Kidney (tissue), 14 donors: ENCODE measurements around the gene NR3C2. TPM values are rescaled to one million over a fixed set of nuclear protein-coding genes. Genes with fewer than 3 reads are reported as not detected.

ENCODE experiments used
- DNase-seq, 5 donors: peaks; one replicate each; pipeline ENCODE4 v3.0.0-alpha.2; 2013 to 2020
- FAIRE-seq: peaks from 2 replicates; lab custom pipeline; 2012; peaks lifted over from hg19 to GRCh38; lab: Jason Lieb, UNC
- H3K27ac ChIP-seq, 2 donors: one replicate each; pipeline ENCODE4 v1.7.0; 2013; ENCODE audit warnings: low read depth in 2 of 2, low read length in 2 of 2, inconsistent platforms in 1 of 2
- H3K27me3 ChIP-seq: one replicate; pipeline ENCODE4 v1.7.1; 2013; ENCODE audit warnings: low read length, inconsistent platforms; ENCODE audit not compliant: control insufficient read depth, insufficient read depth
- H3K36me3 ChIP-seq, 3 donors: one replicate each; pipeline versions ENCODE4 v1.7.0 to v1.7.1; 2013; ENCODE audit warnings: low read length in 3 of 3, control low read depth in 1 of 3, inconsistent platforms in 1 of 3; ENCODE audit not compliant: insufficient read depth in 3 of 3, control insufficient read depth in 2 of 3
- H3K4me1 ChIP-seq, 3 donors: one replicate each; pipeline versions ENCODE4 v1.7.0 to v1.7.1; 2013; ENCODE audit warnings: low read length in 3 of 3, inconsistent platforms in 1 of 3, low read depth in 1 of 3; ENCODE audit not compliant: control insufficient read depth in 2 of 3, insufficient read depth in 2 of 3
- H3K4me3 ChIP-seq, 3 donors: one replicate each; pipeline versions ENCODE4 v1.7.0 to v1.8.1; 2013; ENCODE audit warnings: low read length in 3 of 3, control low read depth in 1 of 3, inconsistent platforms in 1 of 3
- H3K9ac ChIP-seq, 3 donors: one replicate each; pipeline versions ENCODE4 v1.7.0 to v1.7.1; 2013; ENCODE audit warnings: low read length in 3 of 3, control low read depth in 1 of 3, inconsistent platforms in 1 of 3
- H3K9me3 ChIP-seq, 3 donors: one replicate each; pipeline versions ENCODE4 v1.7.0 to v1.7.1; 2013; ENCODE audit warnings: low read length in 3 of 3, control low read depth in 1 of 3, inconsistent platforms in 1 of 3; ENCODE audit not compliant: control insufficient read depth in 2 of 3, insufficient read depth in 1 of 3
- CTCF ChIP-seq: IDR thresholded peaks from 3 replicates; pipeline ENCODE4 v1.5.1; 2012; ENCODE audit warnings: mild to moderate bottlenecking, moderate library complexity, borderline replicate concordance; ENCODE audit not compliant: insufficient read depth; ENCODE audit errors: extremely low read depth
- intact Hi-C: fragments of 100-400 bp; cut with DNase I; formaldehyde crosslinking; loops from one replicate; pipeline ENCODE4 v1.11.1; 2022
- polyA plus RNA-seq: library from polyadenylated mRNA; stranded (reverse); fragments of 350-450 nt; fragmentation: Illumina TruSeq; extraction: RNeasy Lipid Tissue Mini Kit (QIAGEN cat#74804); gene quantifications from one replicate; pipeline ENCODE4 v1.2.3, GENCODE V29; 2014; ENCODE audit warnings: low read depth, low replicate concordance; ENCODE audit not compliant: insufficient read depth
- total RNA-seq: library from RNA; stranded (reverse); fragmentation: NEBNext Ultra II Directional; extraction: Animal tissue kit (Norgen Biotek cat#: 25700); gene quantifications from one replicate; pipeline ENCODE4 v1.2.1, GENCODE V29; 2021
- donor health status: control.
- donor health status: control.
- donor health status: control.
- donor health status: control.
- donor health status: control.
- donor health status: DM: yes; HTN: yes; CAD: no.
- donor health status: Normal renal cell carcinoma (clear cell type).

The NR3C2 gene
- total and polyA plus RNA-seq, 2 donors from 2014 or later = 8.7 to 43.4 TPM

DNA sequence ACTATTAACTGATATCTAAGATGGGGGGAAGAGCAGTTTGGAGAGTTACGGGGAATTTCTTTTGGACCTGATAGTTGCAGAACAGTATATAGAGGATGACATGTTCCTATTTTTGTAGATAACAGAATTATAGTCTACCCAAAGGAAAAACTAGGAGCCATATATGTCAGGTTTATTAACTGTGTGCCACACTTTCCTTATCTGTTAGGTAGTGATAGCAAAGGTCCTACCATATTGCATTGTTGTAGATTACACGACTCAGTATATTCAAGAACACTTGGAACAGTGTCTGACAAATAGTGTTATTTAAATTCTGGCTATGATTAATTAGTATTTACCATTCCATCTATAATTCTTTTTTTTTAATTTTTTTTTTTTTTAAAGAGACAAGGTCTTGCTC, 175.3 kb downstream of the NR3C2 start:
- FAIRE-seq (no peak), DNase-seq (no peak)
- H3K9ac ChIP-seq = no peak overlapping the region
- H3K4me1 ChIP-seq = peaks cover under 1 to 9% (median 3%) of the 10 kb centered on the region in 3 donors
- intact Hi-C loops = no loop called here
- H3K9me3 ChIP-seq = no peaks in the 10 kb centered on the region
- no peak overlapping the region for H3K27ac ChIP-seq
- no peak overlapping the region for H3K4me3 ChIP-seq
- no peaks in the 10 kb centered on the region for H3K36me3 ChIP-seq
- no peak for TF ChIP-seq CTCF
- H3K27me3 ChIP-seq = no peaks in the 10 kb centered on the region

GRCh38 chr4:148266240-148266639, 176.0 kb downstream of the NR3C2 start:
- FAIRE-seq = no peak
- Histone ChIP-seq H3K27me3 (no peaks in the 10 kb centered on the region), H3K4me3 (no peak overlapping the region), H3K9me3 (no peaks in the 10 kb centered on the region), H3K9ac (no peak overlapping the region), H3K27ac (peak overlapping the region in 1 of 2 donors; percentile 20), H3K4me1 (peaks cover 6 to 13% (median 7%) of the 10 kb centered on the region in 3 donors), H3K36me3 (no peaks in the 10 kb centered on the region)
- intact Hi-C loops = no loop called here
- TF ChIP-seq CTCF = no peak
- no peak for DNase-seq

DNA sequence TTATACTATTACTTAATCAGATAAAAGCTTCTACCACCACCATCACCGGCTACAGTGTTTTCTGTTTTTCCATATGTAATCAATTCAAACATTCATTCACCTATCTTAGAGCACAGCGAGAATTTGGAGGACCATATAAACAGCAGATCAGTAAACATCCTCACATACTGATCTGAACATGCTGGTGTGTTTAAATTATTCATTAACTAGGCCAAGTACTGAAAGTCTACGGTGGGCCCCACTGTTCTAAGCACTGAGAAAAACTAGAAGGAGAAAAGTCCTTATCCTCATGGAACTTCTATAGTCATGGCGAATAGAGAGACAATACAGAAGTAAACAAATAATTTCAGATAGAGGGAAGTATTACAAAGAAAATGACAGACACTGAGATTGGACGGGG, 176.6 kb downstream of the NR3C2 start:
- H3K9me3 ChIP-seq = no peaks in the 10 kb centered on the region
- intact Hi-C loops = no loop called here
- no peak for TF ChIP-seq CTCF
- H3K36me3 ChIP-seq = no peaks in the 10 kb centered on the region
- peaks cover 8 to 15% (median 10%) of the 10 kb centered on the region in 3 donors for H3K4me1 ChIP-seq
- H3K4me3 ChIP-seq = no peak overlapping the region
- H3K9ac ChIP-seq = no peak overlapping the region
- H3K27ac ChIP-seq = no peak overlapping the region
- peak in 1 of 5 donors; percentile 28 for DNase-seq
- FAIRE-seq = no peak
- H3K27me3 ChIP-seq = no peaks in the 10 kb centered on the region

- Histone ChIP-seq H3K9ac (no peak overlapping the region), H3K27ac (no peak overlapping the region), H3K4me3 (no peak overlapping the region), H3K27me3 (no peaks in the 10 kb centered on the region), H3K9me3 (no peaks in the 10 kb centered on the region), H3K4me1 (peaks cover 8 to 15% (median 15%) of the 10 kb centered on the region in 3 donors), H3K36me3 (no peaks in the 10 kb centered on the region)
- FAIRE-seq (no peak), DNase-seq (no peak)
- TF ChIP-seq CTCF = no peak
- intact Hi-C loops = no loop called here
These were observed 178.4 kb downstream of the NR3C2 start for GRCh38 chr4:148263802-148264201.
